K562 (cell line): ENCODE data around the gene SRSF9. TPM values are rescaled to one million over a fixed set of nuclear protein-coding genes. Genes with fewer than 3 reads are reported as not detected.

Experiments used
- ATAC-seq: fragments of 200-7000 bp; cut with Tn5 transposase; 3 replicates; pipeline ENCODE4 v1.9.1; 2020; ENCODE audit warnings: moderate library complexity
- BruUV-seq: library from RNA; stranded (reverse); fragments of 400-500 nt; replicated peaks from 2 replicates; lab custom pipeline; 2021; lab: Mats Ljungman, UMichigan
- CTCF ChIA-PET: fragments of 300-600 bp; formaldehyde crosslinking; extraction: SDS; loops from one replicate; lab custom pipeline; 2021; ENCODE audit warnings: low intra/inter-chr PET ratio; lab: Yijun Ruan, JAX
- POLR2A ChIA-PET: fragments of 300-600, 350-650 bp; sonication (Branson Sonifier 250); formaldehyde crosslinking; extraction: SDS; loops from one replicate; lab custom pipeline; 2021; ENCODE audit warnings: antibody characterized with exemption, inconsistent platforms; lab: Yijun Ruan, JAX
- DNase-seq, 4 experiments: peaks; one replicate each; pipeline versions ENCODE4 v3.0.0 to v3.0.0-alpha.2; 2011 to 2018; ENCODE audit warnings: low spot score in 3 of 4, mixed read lengths in 3 of 4; ENCODE audit errors: extremely low read depth in 1 of 4
- FAIRE-seq: peaks from 2 replicates; lab custom pipeline; 2011; peaks lifted over from hg19 to GRCh38; lab: Jason Lieb, UNC
- H2AFZ ChIP-seq: 2 replicates; pipeline ENCODE4 v1.6.0; 2011; ENCODE audit warnings: low read depth, low read length, control low read depth, inconsistent platforms
- H3K27ac ChIP-seq: fragments of 200-600 bp; 3 replicates; pipeline ENCODE4 v1.8.0; 2011; ENCODE audit warnings: low read depth, mild to moderate bottlenecking, control low read depth, inconsistent platforms, low read length, moderate library complexity, mixed read lengths; ENCODE audit errors: extremely low read depth
- H3K27me3 ChIP-seq, 2 experiments: fragments of 300-600 bp in 1 of 2; 2 replicates in 1 of 2; 3 replicates in 1 of 2; pipeline versions ENCODE4 v1.6.0 to v1.8.0; 2011; ENCODE audit warnings: inconsistent platforms in 2 of 2, low read length in 2 of 2, mild to moderate bottlenecking in 1 of 2, mixed read lengths in 1 of 2, moderate library complexity in 1 of 2; ENCODE audit not compliant: control insufficient read depth in 2 of 2, insufficient read depth in 2 of 2
- H3K36me3 ChIP-seq: fragments of 300-600 bp; 3 replicates; pipeline ENCODE4 v1.8.0; 2011; ENCODE audit warnings: mild to moderate bottlenecking, low read length, inconsistent platforms; ENCODE audit not compliant: control insufficient read depth, insufficient read depth
- H3K4me1 ChIP-seq, 2 experiments: fragments of 200-600 bp in 1 of 2; replicated peaks in 1 of 2; 2 replicates in 1 of 2; 3 replicates in 1 of 2; pipeline versions ENCODE4 v1.5.1 to v1.8.0; 2011; ENCODE audit warnings: inconsistent platforms in 2 of 2, low read length in 2 of 2, mild to moderate bottlenecking in 1 of 2, mixed read lengths in 1 of 2, moderate library complexity in 1 of 2; ENCODE audit not compliant: control insufficient read depth in 2 of 2, insufficient read depth in 2 of 2
- H3K4me2 ChIP-seq: 2 replicates; pipeline ENCODE4 v1.6.1; 2011; ENCODE audit warnings: low read length, control low read depth, inconsistent platforms, mixed read lengths; ENCODE audit not compliant: insufficient read depth
- H3K4me3 ChIP-seq: fragments of 200-600 bp; sonication (generic), shearing (Covaris generic); 2 replicates; pipeline ENCODE4 v1.5.1; 2016; ENCODE audit warnings: control low read depth, inconsistent platforms
- H3K79me2 ChIP-seq: fragments of 200-600 bp; 3 replicates; pipeline ENCODE4 v1.8.0; 2011; ENCODE audit warnings: low read length, inconsistent platforms; ENCODE audit not compliant: control insufficient read depth, insufficient read depth
- H3K9ac ChIP-seq, 2 experiments: 2 replicates each; pipeline versions ENCODE4 v1.6.0 to v1.6.1; 2011; ENCODE audit warnings: low read depth in 2 of 2, low read length in 2 of 2, control low read depth in 1 of 2, inconsistent platforms in 1 of 2, mild to moderate bottlenecking in 1 of 2, mixed read lengths in 1 of 2; ENCODE audit not compliant: insufficient read depth in 1 of 2
- H3K9me1 ChIP-seq: one replicate; pipeline ENCODE4 v1.6.0; 2011; ENCODE audit warnings: inconsistent platforms, mild to moderate bottlenecking, low read length, moderate library complexity; ENCODE audit not compliant: control insufficient read depth, insufficient read depth
- H3K9me3 ChIP-seq: replicated peaks from 2 replicates; pipeline ENCODE4 v1.5.1; 2011; ENCODE audit warnings: low read depth, low read length, inconsistent platforms; ENCODE audit not compliant: control insufficient read depth, insufficient read depth
- H4K20me1 ChIP-seq: replicated peaks from 2 replicates; pipeline ENCODE4 v1.6.1; 2011; ENCODE audit warnings: low read length, inconsistent platforms, mixed read lengths; ENCODE audit not compliant: control insufficient read depth, insufficient read depth
- CBX8 ChIP-seq: fragments of 200-600 bp; sonication (generic); IDR thresholded peaks from 2 replicates; pipeline ENCODE4 v1.6.1; 2012; ENCODE audit warnings: borderline replicate concordance, mixed run types, low read depth, mild to moderate bottlenecking, moderate library complexity, mixed read lengths, low read length, control low read depth, inconsistent platforms; ENCODE audit not compliant: poor library complexity, severe bottlenecking; ENCODE audit errors: extremely low read depth
- ETS2 ChIP-seq: IDR thresholded peaks from 2 replicates; pipeline ENCODE4 v1.6.1; 2016; ENCODE audit warnings: borderline replicate concordance, missing genetic modification characterization, mild to moderate bottlenecking, moderate library complexity, missing compliant biosample characterization; ENCODE audit not compliant: poor library complexity, severe bottlenecking
- GTF2F1 ChIP-seq: IDR thresholded peaks from 2 replicates; pipeline ENCODE4 v1.6.1; 2011; ENCODE audit warnings: low read depth, low read length, improper control_type of control experiment
- HIVEP1 ChIP-seq: fragments of 250-450 bp; sonication (Bioruptor Pico); IDR thresholded peaks from 2 replicates; pipeline ENCODE4 v1.4.0; 2020; ENCODE audit warnings: mild to moderate bottlenecking
- POLR2A ChIP-seq: fragments of 450-650 bp; conservative IDR thresholded peaks from 2 replicates; pipeline ENCODE4 v1.6.1; 2016
- POLR2B ChIP-seq: fragments of 450-650 bp; IDR thresholded peaks from 2 replicates; pipeline ENCODE4 v1.6.1; 2018; ENCODE audit warnings: low read depth; ENCODE audit not compliant: partially characterized antibody
- POLR2G ChIP-seq: fragments of 200-400 bp; formaldehyde crosslinking; IDR thresholded peaks from 2 replicates; pipeline ENCODE4 v1.6.1; 2017; ENCODE audit warnings: low read depth, mild to moderate bottlenecking, antibody characterized with exemption, low read length, moderate library complexity
- RBFOX2 ChIP-seq: fragments of 200-400 bp; formaldehyde crosslinking; IDR thresholded peaks from 2 replicates; pipeline ENCODE4 v1.6.1; 2017; ENCODE audit warnings: low read depth, mild to moderate bottlenecking, low read length, moderate library complexity
- SUPT5H ChIP-seq: fragments of 450-650 bp; IDR thresholded peaks from 2 replicates; pipeline ENCODE4 v1.6.1; 2016
- TARDBP ChIP-seq: fragments of 450-650 bp; IDR thresholded peaks from 2 replicates; pipeline ENCODE4 v1.6.1; 2016
- YY1 ChIP-seq, 3 experiments: IDR thresholded peaks; 2 replicates each; pipeline ENCODE4 v1.6.1; 2011; ENCODE audit warnings: low read length in 2 of 3, mild to moderate bottlenecking in 2 of 3, moderate library complexity in 2 of 3, borderline replicate concordance in 1 of 3, control low read depth in 1 of 3, low read depth in 1 of 3; ENCODE audit not compliant: insufficient read depth in 3 of 3, insufficient replicate concordance in 2 of 3, control insufficient read depth in 1 of 3, insufficient read length in 1 of 3; ENCODE audit errors: extremely low read depth in 1 of 3
- ZKSCAN8 ChIP-seq: fragments of 200-800 bp; sonication (Bioruptor generic); IDR thresholded peaks from 2 replicates; pipeline ENCODE4 v1.6.1; 2016; ENCODE audit warnings: missing genetic modification characterization, missing compliant biosample characterization
- ZNF134 ChIP-seq: fragments of 250-450 bp; sonication (Bioruptor Pico); conservative IDR thresholded peaks from 2 replicates; pipeline ENCODE4 v1.4.0; 2020
- ZNF764 ChIP-seq: fragments of 250-450 bp; sonication (Bioruptor Pico); IDR thresholded peaks from 2 replicates; pipeline ENCODE4 v1.4.0; 2020; ENCODE audit warnings: low read depth, mild to moderate bottlenecking, moderate library complexity
- ZNF79 ChIP-seq: fragments of 250-450 bp; sonication (Bioruptor Pico); IDR thresholded peaks from 2 replicates; pipeline ENCODE4 v1.4.0; 2020; ENCODE audit warnings: low read depth, mild to moderate bottlenecking, moderate library complexity
- WGBS: fragments of 100-300 bp; shearing (Covaris generic); methylation state at CpG from one replicate; pipeline ENCODE4 v1.1.6; 2016; ENCODE audit warnings: low coverage, mixed read lengths; ENCODE audit not compliant: insufficient coverage; ENCODE audit errors: missing lambda C conversion rate; 5-methylcytosine and 5-hydroxymethylcytosine counted together
- in situ Hi-C: fragments of 300-500 bp; cut with MboI; formaldehyde crosslinking; loops from 4 replicates; pipeline ENCODE4 v1.15.0; 2018; ENCODE audit warnings: inconsistent platforms, mixed read lengths
- intact Hi-C: fragments of 100-400 bp; cut with micrococcal nuclease; formaldehyde crosslinking; loops from 2 replicates; pipeline ENCODE4 v1.14.2; 2022
- polyA plus RNA-seq, 8 experiments: library from polyadenylated mRNA; depleted of rRNA in 4 of 8; stranded (reverse) in 5 of 8; unstranded in 3 of 8; fragments of >200 nt; fragmentation: Nextera tagmentation in 2 of 8; fragmentation: Illumina TruSeq in 1 of 8; extraction: Ambion mirVana in 2 of 8; extraction: Trizol in 1 of 8; gene quantifications; 2 replicates each; pipeline versions ENCODE4 v1.2.1 to v1.2.3, GENCODE V29; 2011 to 2014; ENCODE audit warnings: inconsistent platforms in 1 of 8, missing spikeins in 1 of 8
- total RNA-seq, 7 experiments: library from RNA; depleted of rRNA in 6 of 7; stranded (reverse); fragments of >200 nt in 6 of 7; fragmentation: Illumina TruSeq in 2 of 7; extraction: Trizol in 2 of 7; gene quantifications; 2 replicates each; pipeline versions ENCODE4 v1.2.1 to v1.2.3, GENCODE V29; 2011 to 2021; ENCODE audit warnings: low replicate concordance in 1 of 7
- TF ChIP-seq, protein P1 (sequence below): sonication (generic); formaldehyde crosslinking; IDR thresholded peaks from 2 replicates; pipeline ENCODE4 v1.8.0; 2022; ENCODE audit warnings: mild to moderate bottlenecking, missing genetic modification reagents

The SRSF9 gene
- total and polyA plus RNA-seq, 9 of the 15 experiments (the other 6 are each of a cell fraction or from before 2014, with no cell fraction given) = 40.3 to 291 (median 230) TPM

DNA sequence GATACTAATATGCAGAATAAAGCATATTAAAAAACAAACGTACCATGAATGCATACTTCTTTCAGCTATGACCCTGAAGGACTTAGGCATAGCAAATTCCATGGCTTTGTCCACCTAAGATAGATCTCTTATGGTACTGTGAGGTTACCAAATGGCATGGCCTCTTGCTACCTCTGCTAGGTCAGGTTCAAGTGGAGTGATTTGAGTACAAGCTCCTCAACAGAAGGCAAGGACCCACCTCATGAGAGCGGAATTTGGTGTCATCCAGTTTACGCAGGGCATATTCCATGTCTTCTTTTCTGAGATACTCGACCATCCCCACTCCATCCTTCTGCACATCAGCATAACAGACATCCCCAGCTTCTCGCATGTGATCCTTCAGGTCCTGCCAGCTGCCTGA is 5.8 kb downstream of the SRSF9 start (continued):
- TF ChIP-seq ZNF79 (no peak), YY1 (IDR thresholded peaks at IDR 0.05; ENCODE audit: borderline replicate concordance in 1 of 3, control insufficient read depth in 1 of 3, extremely low read depth in 1 of 3, insufficient read depth in 3 of 3, insufficient read length in 1 of 3, insufficient replicate concordance in 2 of 3, low read depth in 1 of 3, low read length in 2 of 3) (no peak), RBFOX2 (0 out of 2 replicates have a peak, but pooled peaks have one; percentile 37), ZNF764 (CRISPR knock-in tag) (no peak)

DNA sequence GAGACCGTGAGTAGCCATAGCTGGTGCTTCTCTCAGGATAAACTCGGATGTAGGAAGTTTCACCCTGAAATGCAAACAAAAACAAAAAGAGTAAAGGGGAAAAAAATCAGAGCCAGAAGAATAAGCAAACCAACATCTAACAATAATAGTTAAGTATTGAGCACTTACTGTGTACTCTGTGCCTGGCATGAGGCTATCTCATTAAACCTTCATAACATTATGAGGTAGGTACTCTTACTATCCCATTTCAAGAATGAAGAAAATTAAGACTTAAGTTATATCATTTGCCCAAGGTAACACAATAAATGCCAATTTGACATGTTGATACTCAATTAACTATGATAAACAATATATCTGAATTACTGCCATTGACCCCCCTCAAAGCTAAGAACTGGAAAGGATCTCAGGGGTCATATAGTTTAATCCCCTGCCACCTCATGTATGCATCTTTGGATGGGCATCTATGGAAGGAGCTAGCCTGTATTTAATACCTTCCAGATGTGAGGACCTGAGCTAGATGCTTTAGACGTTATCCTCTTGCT is 7.4 kb downstream of the SRSF9 start:
- H2AFZ ChIP-seq = no peak overlapping the region
- H3K4me2 ChIP-seq = no peak overlapping the region
- in situ Hi-C loops (no loop called here), intact Hi-C loops (no loop called here)
- H3K4me1 ChIP-seq = peaks cover 0 to 3% of the 10 kb centered on the region in 2 experiments; a peak in 2 of 5 replicates
- CTCF ChIA-PET = no interaction called here
- no peak overlapping the region for H3K9ac ChIP-seq
- no peaks in the 10 kb centered on the region for H3K9me1 ChIP-seq
- WGBS = 93% methylated on average over 3 of the region's 3 CpGs
- ATAC-seq (no peak), DNase-seq (no peak), FAIRE-seq (no peak)
- H3K9me3 ChIP-seq = no peaks in the 10 kb centered on the region
- peaks cover 20% of the 10 kb centered on the region for H4K20me1 ChIP-seq
- POLR2A ChIA-PET = interaction anchor here (0.6 to 3.5 kb wide), 6 partner anchors 9 to 111 kb away, joined by 3 to 18 read pairs (median 4); no protein-coding TSS in a partner anchor
- no peaks in the 10 kb centered on the region for H3K27me3 ChIP-seq
- no peak overlapping the region for H3K4me3 ChIP-seq
- peaks cover 96% of the 10 kb centered on the region for H3K36me3 ChIP-seq
- H3K79me2 ChIP-seq = peaks cover 36% of the 10 kb centered on the region
- TSS peak; percentile 26 for BruUV-seq
- no peak overlapping the region for H3K27ac ChIP-seq
- no peak for TF ChIP-seq HIVEP1 (CRISPR knock-in tag)
- no peak for TF ChIP-seq ZNF134 (CRISPR knock-in tag)
- TF ChIP-seq ZKSCAN8 (CRISPR knock-in tag) = 0 out of 2 replicates have a peak, but pooled peaks have one; percentile 35
- TF ChIP-seq CBX8 = no peak
- TF ChIP-seq POLR2A = peak; percentile 48; the same call in 1 of the 2 replicates
- TF ChIP-seq GTF2F1 = no peak
- TF ChIP-seq, protein P1, sequence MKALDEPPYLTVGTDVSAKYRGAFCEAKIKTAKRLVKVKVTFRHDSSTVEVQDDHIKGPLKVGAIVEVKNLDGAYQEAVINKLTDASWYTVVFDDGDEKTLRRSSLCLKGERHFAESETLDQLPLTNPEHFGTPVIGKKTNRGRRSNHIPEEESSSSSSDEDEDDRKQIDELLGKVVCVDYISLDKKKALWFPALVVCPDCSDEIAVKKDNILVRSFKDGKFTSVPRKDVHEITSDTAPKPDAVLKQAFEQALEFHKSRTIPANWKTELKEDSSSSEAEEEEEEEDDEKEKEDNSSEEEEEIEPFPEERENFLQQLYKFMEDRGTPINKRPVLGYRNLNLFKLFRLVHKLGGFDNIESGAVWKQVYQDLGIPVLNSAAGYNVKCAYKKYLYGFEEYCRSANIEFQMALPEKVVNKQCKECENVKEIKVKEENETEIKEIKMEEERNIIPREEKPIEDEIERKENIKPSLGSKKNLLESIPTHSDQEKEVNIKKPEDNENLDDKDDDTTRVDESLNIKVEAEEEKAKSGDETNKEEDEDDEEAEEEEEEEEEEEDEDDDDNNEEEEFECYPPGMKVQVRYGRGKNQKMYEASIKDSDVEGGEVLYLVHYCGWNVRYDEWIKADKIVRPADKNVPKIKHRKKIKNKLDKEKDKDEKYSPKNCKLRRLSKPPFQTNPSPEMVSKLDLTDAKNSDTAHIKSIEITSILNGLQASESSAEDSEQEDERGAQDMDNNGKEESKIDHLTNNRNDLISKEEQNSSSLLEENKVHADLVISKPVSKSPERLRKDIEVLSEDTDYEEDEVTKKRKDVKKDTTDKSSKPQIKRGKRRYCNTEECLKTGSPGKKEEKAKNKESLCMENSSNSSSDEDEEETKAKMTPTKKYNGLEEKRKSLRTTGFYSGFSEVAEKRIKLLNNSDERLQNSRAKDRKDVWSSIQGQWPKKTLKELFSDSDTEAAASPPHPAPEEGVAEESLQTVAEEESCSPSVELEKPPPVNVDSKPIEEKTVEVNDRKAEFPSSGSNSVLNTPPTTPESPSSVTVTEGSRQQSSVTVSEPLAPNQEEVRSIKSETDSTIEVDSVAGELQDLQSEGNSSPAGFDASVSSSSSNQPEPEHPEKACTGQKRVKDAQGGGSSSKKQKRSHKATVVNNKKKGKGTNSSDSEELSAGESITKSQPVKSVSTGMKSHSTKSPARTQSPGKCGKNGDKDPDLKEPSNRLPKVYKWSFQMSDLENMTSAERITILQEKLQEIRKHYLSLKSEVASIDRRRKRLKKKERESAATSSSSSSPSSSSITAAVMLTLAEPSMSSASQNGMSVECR = no peak
- 0 out of 2 replicates have a peak, but pooled peaks have one; percentile 24 for TF ChIP-seq POLR2G
- TF ChIP-seq SUPT5H = peak; percentile 56; the same call in 1 of the 2 replicates
- TF ChIP-seq TARDBP = no peak
- TF ChIP-seq POLR2B = peak; percentile 48
- no peak for TF ChIP-seq ETS2 (tag)
